Neuronal stem cell (in vitro differentiated cells): ENCODE data around the gene RAPGEF1.

Experiments used
- DNase-seq: peaks from one replicate; pipeline ENCODE4 v3.0.0-alpha.2; 2013; ENCODE audit warnings: low spot score
- H2AFZ ChIP-seq: one replicate; pipeline ENCODE4 v1.6.1; 2013; ENCODE audit warnings: mild to moderate bottlenecking, low read length, inconsistent platforms
- H2AK5ac ChIP-seq: 2 replicates; pipeline ENCODE4 v1.6.1; 2013; ENCODE audit warnings: low read depth, mild to moderate bottlenecking, inconsistent platforms, low read length, moderate library complexity, mixed read lengths
- H2BK120ac ChIP-seq: 2 replicates; pipeline ENCODE4 v1.6.1; 2013; ENCODE audit warnings: low read depth, mild to moderate bottlenecking, inconsistent platforms, low read length, moderate library complexity, mixed read lengths
- H2BK12ac ChIP-seq: one replicate; pipeline ENCODE4 v1.6.1; 2013; ENCODE audit warnings: low read length, inconsistent platforms
- H2BK15ac ChIP-seq: 2 replicates; pipeline ENCODE4 v1.6.1; 2013; ENCODE audit warnings: mild to moderate bottlenecking, low read length, inconsistent platforms, mixed read lengths
- H2BK5ac ChIP-seq: one replicate; pipeline ENCODE4 v1.6.1; 2013; ENCODE audit warnings: inconsistent platforms, mild to moderate bottlenecking, low read length, moderate library complexity
- H3K14ac ChIP-seq: one replicate; pipeline ENCODE4 v1.6.1; 2013; ENCODE audit warnings: low read length, inconsistent platforms
- H3K18ac ChIP-seq: 2 replicates; pipeline ENCODE4 v1.6.1; 2013; ENCODE audit warnings: low read length, inconsistent platforms
- H3K23ac ChIP-seq: 2 replicates; pipeline ENCODE4 v1.6.1; 2013; ENCODE audit warnings: low read depth, mild to moderate bottlenecking, mixed read lengths, low read length, inconsistent platforms; ENCODE audit not compliant: poor library complexity
- H3K27ac ChIP-seq: replicated peaks from 3 replicates; pipeline ENCODE4 v1.5.1; 2013; ENCODE audit warnings: low read length, inconsistent platforms
- H3K27me3 ChIP-seq, 3 experiments: 2 replicates each; pipeline ENCODE4 v1.6.1; 2013; ENCODE audit warnings: low read length in 3 of 3, mild to moderate bottlenecking in 2 of 3, inconsistent platforms in 1 of 3, low read depth in 1 of 3, mixed read lengths in 1 of 3, moderate library complexity in 1 of 3; ENCODE audit not compliant: control insufficient read depth in 3 of 3, insufficient read depth in 3 of 3
- H3K36me3 ChIP-seq, 2 donors: replicated peaks in 1 of 2; 2 replicates each; pipeline ENCODE4 v1.6.1; 2013; ENCODE audit warnings: low read length in 2 of 2; ENCODE audit not compliant: control insufficient read depth in 2 of 2, insufficient read depth in 2 of 2
- H3K4ac ChIP-seq: 2 replicates; pipeline ENCODE4 v1.6.1; 2013; ENCODE audit warnings: inconsistent platforms, mild to moderate bottlenecking, low read length, moderate library complexity
- H3K4me1 ChIP-seq, 2 donors: 1 replicate in 1 of 2; 2 replicates in 1 of 2; pipeline ENCODE4 v1.6.1; 2013; ENCODE audit warnings: low read length in 2 of 2, low read depth in 1 of 2; ENCODE audit not compliant: control insufficient read depth in 2 of 2, insufficient read depth in 1 of 2
- H3K4me2 ChIP-seq: one replicate; pipeline ENCODE4 v1.6.1; 2013; ENCODE audit warnings: mild to moderate bottlenecking, low read length, inconsistent platforms; ENCODE audit not compliant: insufficient read depth, poor library complexity, severe bottlenecking
- H3K4me3 ChIP-seq, 2 donors: 2 replicates each; pipeline ENCODE4 v1.5.1; 2013; ENCODE audit warnings: low read length in 2 of 2, mild to moderate bottlenecking in 2 of 2, inconsistent platforms in 1 of 2, moderate library complexity in 1 of 2
- H3K79me1 ChIP-seq: one replicate; pipeline ENCODE4 v1.6.1; 2013; ENCODE audit warnings: low read depth, mild to moderate bottlenecking, inconsistent platforms, low read length, moderate library complexity
- H3K9ac ChIP-seq: one replicate; pipeline ENCODE4 v1.6.1; 2013; ENCODE audit warnings: mild to moderate bottlenecking, low read depth, low read length, inconsistent platforms; ENCODE audit not compliant: poor library complexity
- H3K9me3 ChIP-seq, 2 donors: replicated peaks in 1 of 2; 2 replicates each; pipeline versions ENCODE3 to v1.6.1; 2013; ENCODE audit warnings: low read length in 2 of 2, mild to moderate bottlenecking in 2 of 2, inconsistent platforms in 1 of 2, low read depth in 1 of 2, mixed read lengths in 1 of 2, moderate library complexity in 1 of 2; ENCODE audit not compliant: control insufficient read depth in 2 of 2, insufficient read depth in 1 of 2
- H4K8ac ChIP-seq: one replicate; pipeline ENCODE4 v1.6.1; 2013; ENCODE audit warnings: low read depth, mild to moderate bottlenecking, inconsistent platforms, low read length, moderate library complexity
- H4K91ac ChIP-seq: one replicate; pipeline ENCODE4 v1.6.1; 2013; ENCODE audit warnings: low read length, low read depth, mild to moderate bottlenecking, inconsistent platforms; ENCODE audit not compliant: poor library complexity
- WGBS, 2 donors: extraction: QIAGEN DNeasy Blood & Tissue Kit; methylation state at CpG; one replicate each; pipeline ENCODE4 v1.1.7; 2013; ENCODE audit warnings: missing lambda C conversion rate in 2 of 2, mixed read lengths in 1 of 2; ENCODE audit not compliant: insufficient read length in 2 of 2, insufficient replicate concordance in 1 of 2; ENCODE audit errors: extremely low coverage in 2 of 2; 5-methylcytosine and 5-hydroxymethylcytosine counted together

RAPGEF1 gene

DNA sequence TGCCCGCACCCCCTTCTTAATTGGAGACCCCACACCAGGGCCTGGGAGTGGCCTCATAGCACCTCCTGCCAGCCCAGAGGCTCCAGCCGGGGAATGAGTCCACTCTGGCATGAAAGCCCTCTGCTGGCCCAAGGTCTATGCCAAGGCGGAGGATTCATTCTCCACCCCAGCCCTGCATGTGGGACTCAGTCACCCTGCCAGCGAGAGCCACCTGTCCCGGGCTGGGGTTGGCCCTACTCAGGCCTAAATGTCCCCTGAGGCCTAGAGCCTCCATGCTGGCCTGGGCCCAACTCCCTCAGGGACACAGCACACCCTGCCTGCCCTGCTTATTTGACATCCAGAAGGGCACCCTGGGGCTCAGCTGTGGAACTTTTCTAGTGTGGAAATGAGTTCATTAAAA lies 1.0 kb upstream of the RAPGEF1 start:
- no peak for DNase-seq
- Histone ChIP-seq H4K8ac (no peak overlapping the region), H3K9ac (no peak overlapping the region), H3K36me3 (peaks cover 0 to 7% of the 10 kb centered on the region in 2 donors), H2BK5ac (peak overlapping the region; percentile 17), H3K18ac (no peak overlapping the region), H2AFZ (no peak overlapping the region), H3K14ac (no peak overlapping the region), H2BK120ac (no peak overlapping the region), H3K4me3 (no peak overlapping the region), H3K23ac (no peak overlapping the region), H3K4me2 (no peak overlapping the region), H2BK15ac (no peak overlapping the region), H3K27ac (no peak overlapping the region), H3K79me1 (no peaks in the 10 kb centered on the region), H3K9me3 (peaks cover 3 to 6% of the 10 kb centered on the region in 2 donors), H3K4ac (no peak overlapping the region), H4K91ac (no peak overlapping the region), H2BK12ac (no peak overlapping the region), H3K27me3 (no peaks in the 10 kb centered on the region), H2AK5ac (peak overlapping the region; percentile 77), H3K4me1 (peaks cover 6 to 9% of the 10 kb centered on the region in 2 donors)
- no CpG with 5 or more reads among the region's 5 CpGs for WGBS, 2 donors

DNA sequence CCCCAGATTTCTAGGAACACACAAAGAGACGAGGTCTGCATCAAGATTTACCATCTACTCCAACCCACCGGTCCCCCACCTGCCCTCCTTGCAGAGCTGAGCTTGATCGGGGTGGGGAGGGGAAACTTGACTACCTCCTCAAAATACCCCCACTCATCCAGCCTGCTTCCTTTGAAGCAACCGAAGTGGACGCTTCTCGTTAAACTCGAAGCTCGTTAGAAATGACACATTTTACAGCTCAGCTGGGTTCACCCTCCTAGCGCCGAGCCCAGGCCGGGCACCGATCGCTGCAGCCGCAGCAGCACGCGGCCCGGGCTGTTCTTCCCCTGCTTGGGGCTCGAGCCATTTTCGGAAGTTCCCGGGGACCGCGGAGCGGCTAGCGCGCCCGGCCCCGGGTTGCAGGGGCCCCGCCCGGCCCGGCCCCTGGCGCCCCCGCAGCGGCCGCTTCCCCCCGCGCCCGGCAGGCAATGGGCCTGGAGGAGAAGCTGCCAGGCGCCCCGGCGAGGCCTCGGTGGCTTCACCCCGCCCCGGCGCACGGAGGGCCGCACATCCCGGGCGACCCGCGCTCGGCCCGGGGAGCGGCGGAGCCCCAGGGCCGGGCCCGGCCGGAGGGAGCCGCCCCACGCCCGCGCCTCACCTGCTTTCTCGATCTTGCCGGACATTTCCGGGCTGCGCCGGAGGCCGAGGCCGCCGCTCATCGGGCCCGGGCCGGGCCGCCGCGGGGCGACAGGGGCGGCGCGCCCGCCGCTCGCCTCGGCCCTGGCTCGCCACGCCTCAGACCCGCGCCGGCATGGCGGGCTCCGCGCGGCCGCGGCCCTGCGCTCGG lies 530 bp downstream of the RAPGEF1 start:
- Histone ChIP-seq H3K14ac (no peak overlapping the region), H3K4me2 (peak overlapping the region; percentile 72), H4K91ac (no peak overlapping the region), H3K27ac (no peak overlapping the region), H2BK120ac (no peak overlapping the region), H3K9ac (peak overlapping the region; percentile 72), H2AFZ (peak overlapping the region; percentile 87), H3K27me3 (no peaks in the 10 kb centered on the region), H3K4ac (no peak overlapping the region), H3K4me1 (peaks cover 5 to 6% of the 10 kb centered on the region in 2 donors), H2BK12ac (no peak overlapping the region), H2BK5ac (no peak overlapping the region), H3K36me3 (peaks cover 0 to 18% of the 10 kb centered on the region in 2 donors), H3K4me3 (peak overlapping the region; percentile 60 to 87), H3K79me1 (no peaks in the 10 kb centered on the region), H4K8ac (no peak overlapping the region), H2BK15ac (no peak overlapping the region), H2AK5ac (peak overlapping the region; percentile 81), H3K9me3 (peaks cover 3 to 6% of the 10 kb centered on the region in 2 donors), H3K23ac (no peak overlapping the region), H3K18ac (peak overlapping the region; percentile 89)
- peak; percentile 14 for DNase-seq
- WGBS, 2 donors = no CpG with 5 or more reads among the region's 96 CpGs

DNA sequence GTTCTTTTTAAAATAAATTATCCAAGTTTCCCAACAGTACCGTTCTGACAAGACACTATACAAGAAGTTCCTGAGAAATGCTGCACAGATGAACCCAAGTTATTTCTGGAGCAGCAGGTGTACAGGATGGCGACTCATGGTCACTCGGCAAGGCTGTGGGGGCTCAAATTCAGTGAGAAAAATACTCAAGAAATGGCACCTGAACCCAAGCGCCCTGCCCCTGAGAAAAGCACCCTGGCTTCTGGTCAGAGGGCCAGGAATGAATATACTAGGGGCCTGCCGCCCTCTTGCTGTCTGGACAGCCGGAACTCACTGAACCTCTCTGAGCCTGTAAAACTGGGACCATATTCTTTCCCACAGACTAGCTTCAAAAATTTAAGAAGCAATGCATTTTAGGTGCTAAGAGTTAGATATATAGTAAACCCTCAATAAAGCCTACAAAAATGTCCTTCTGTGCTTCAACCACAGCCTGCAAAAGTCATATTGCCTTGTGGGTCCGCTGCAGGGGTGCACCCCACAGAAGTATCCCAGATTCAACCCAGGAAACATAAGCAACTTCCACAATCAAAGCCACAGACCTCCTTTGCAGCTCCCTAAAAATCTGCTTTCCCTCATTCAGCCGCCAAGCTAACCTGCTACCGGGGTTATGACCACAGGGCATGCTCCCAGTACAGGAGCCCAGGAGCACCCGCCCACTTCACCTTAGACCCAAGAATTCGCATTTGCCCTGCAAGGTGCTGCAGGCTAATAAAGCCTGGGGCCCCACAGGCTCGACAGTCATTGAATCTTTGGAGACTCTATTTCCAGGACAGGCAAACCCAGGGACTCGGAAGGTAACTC lies 1.4 kb downstream of the RAPGEF1 start:
- WGBS, 2 donors = no CpG with 5 or more reads among the region's 13 CpGs
- Histone ChIP-seq H3K27me3 (no peaks in the 10 kb centered on the region), H3K4ac (no peak overlapping the region), H3K18ac (peak overlapping the region; percentile 89), H2BK5ac (no peak overlapping the region), H3K36me3 (peaks cover 0 to 21% of the 10 kb centered on the region in 2 donors), H2AK5ac (peak overlapping the region; percentile 81), H2BK15ac (no peak overlapping the region), H3K9ac (no peak overlapping the region), H3K4me3 (peak overlapping the region; percentile 60 to 87), H3K4me1 (peaks cover 6 to 8% of the 10 kb centered on the region in 2 donors), H3K14ac (no peak overlapping the region), H4K8ac (no peak overlapping the region), H2BK120ac (no peak overlapping the region), H3K23ac (no peak overlapping the region), H2BK12ac (no peak overlapping the region), H3K4me2 (peak overlapping the region; percentile 72), H3K27ac (no peak overlapping the region), H2AFZ (peak overlapping the region; percentile 87), H3K9me3 (peaks cover 3 to 6% of the 10 kb centered on the region in 2 donors), H3K79me1 (no peaks in the 10 kb centered on the region), H4K91ac (no peak overlapping the region)
- no peak for DNase-seq

DNA sequence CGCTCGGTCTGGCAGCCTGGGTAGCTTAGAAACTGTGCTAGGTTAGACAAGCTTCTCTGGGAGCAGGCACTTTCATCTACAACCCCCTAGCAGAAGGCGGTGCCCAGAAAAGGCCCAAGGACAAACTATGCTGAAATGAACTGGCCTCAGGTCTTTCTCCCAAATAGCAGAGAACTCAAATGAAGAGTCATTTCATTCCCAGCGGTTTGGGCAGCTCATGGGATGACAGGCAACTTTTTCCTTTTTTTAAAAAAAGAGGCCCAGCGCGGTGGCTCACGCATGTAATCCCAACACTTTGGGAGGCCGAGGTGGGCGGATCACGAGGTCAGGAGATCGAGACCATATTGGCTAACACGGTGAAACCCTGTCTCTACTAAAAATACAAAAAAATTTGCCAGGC lies 2.5 kb downstream of the RAPGEF1 start:
- Histone ChIP-seq H4K91ac (no peak overlapping the region), H3K27ac (no peak overlapping the region), H3K14ac (no peak overlapping the region), H3K9ac (no peak overlapping the region), H2BK120ac (no peak overlapping the region), H2AFZ (no peak overlapping the region), H2BK15ac (no peak overlapping the region), H3K9me3 (peaks cover 3 to 6% of the 10 kb centered on the region in 2 donors), H3K4me1 (peaks cover 6 to 8% of the 10 kb centered on the region in 2 donors), H2BK12ac (no peak overlapping the region), H3K79me1 (no peaks in the 10 kb centered on the region), H3K4ac (no peak overlapping the region), H3K27me3 (no peaks in the 10 kb centered on the region), H3K18ac (no peak overlapping the region), H3K4me2 (no peak overlapping the region), H2BK5ac (no peak overlapping the region), H3K4me3 (peak overlapping the region in 1 of 2 donors; percentile 67), H3K36me3 (peaks cover 0 to 21% of the 10 kb centered on the region in 2 donors), H4K8ac (no peak overlapping the region), H3K23ac (no peak overlapping the region), H2AK5ac (no peak overlapping the region)
- no peak for DNase-seq
- WGBS, 2 donors = no CpG with 5 or more reads among the region's 12 CpGs
